HG03432 (cell line): ENCODE data around the gene ACVR1B.

ENCODE experiments used
- ATAC-seq: cut with Tn5 transposase; IDR thresholded peaks from one replicate; pipeline ENCODE4 v1.9.1; 2021; ENCODE audit warnings: mild to moderate bottlenecking, moderate library complexity; ENCODE audit not compliant: unreplicated experiment

The ACVR1B gene

DNA sequence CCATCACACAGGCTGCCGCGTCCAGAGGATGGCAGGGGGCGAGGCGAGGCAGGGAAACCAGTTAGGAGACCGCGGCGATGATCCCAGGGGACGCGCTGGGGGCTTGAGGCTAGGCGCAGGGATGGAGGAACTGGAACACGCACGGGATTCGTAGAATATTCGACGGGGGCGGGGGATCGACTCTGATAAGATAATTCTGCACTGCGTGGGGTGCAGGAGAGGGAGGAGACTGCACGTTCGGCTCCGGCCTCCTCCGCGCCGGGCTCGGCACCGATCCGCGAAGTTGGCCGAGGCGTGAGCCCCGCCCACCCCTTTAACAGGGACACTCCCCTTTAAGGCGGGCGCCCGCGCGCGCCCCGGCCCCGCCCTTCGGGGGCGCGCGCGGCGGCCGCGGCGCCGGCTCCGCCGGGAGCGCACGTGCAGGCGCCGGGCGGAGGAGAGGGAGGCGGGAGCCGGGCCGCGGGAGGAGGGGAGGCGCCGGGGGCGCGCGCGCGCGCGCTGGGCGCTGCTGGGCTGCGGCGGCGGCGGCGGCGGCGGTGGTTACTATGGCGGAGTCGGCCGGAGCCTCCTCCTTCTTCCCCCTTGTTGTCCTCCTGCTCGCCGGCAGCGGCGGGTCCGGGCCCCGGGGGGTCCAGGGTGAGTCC, at the start of gene ACVR1B:
ACVR1B (plus strand) TSS at position 501 of the 644 bp plus-strand sequence; CDS start at position 546, 45 bp downstream.
- ATAC-seq, result peak; percentile 88

DNA sequence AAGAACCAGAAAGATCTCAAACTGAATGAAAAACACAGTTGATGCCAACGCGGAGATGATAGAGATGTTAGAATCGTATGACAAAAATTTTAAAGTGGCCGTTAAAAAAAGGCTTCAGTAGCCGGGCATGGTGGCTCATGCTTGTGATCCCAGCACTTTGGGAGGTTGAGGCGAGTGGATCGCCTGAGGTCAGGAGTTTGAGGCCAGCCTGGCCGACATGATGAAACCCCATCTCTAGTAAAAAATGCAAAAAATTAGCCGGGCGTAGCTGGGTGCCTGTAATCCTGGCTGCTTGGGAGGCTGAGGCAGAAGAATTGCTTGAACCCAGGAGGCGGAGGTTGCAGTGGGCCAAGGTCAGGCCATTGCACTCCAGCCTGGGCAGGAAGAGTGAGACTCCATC, 49.6 kb upstream of the ACVR1B start:
- ATAC-seq, result no peak

- no peak for ATAC-seq
Measured at GRCh38 chr12:51904951-51905470, 46.5 kb upstream of the ACVR1B start.

DNA sequence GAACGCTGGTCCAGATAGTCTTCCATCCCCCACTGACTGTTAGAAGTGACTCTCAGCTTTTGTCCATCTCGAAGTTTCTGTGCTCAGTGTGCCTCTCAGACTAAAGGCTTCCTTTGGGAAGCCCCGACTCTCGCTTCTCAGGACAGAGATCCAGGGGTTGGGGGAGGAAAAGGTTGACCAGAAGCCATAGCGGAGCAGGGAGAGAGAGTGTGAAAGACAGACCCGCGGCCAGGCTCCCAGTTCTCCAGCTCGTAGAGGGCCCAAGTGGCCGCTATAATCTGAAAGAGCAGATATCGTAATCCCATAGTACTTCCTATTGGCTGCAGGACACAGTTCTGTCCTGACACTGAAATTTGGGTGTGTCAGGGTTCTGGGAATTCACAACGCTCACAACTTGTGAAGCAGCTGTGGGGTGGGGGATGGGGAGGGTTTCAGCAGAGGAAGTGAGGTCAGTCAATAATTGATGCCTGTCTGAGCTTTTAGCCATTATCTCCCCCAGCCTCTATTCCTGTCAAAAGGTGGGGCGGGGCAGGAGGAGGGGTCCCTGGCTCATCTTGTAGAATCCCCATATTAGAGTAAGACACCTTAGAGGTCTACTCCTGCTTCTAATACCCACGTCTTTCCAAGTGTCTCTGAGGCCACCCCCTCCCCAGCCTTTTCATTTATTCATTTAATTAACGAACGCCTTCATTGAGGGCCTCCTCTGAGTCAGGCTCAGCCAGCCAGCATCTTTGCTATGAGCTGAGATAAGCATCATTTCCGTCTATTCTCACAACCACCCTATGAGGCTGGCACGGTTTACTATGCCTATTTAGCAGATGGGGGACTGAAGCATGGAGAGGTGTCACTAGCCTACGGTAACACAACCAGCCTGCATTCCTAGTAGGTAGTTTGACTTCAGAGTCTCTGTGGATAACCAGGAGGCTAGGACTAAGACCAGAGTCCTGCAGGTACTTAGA, 45.7 kb upstream of the ACVR1B start:
- no peak for ATAC-seq

DNA sequence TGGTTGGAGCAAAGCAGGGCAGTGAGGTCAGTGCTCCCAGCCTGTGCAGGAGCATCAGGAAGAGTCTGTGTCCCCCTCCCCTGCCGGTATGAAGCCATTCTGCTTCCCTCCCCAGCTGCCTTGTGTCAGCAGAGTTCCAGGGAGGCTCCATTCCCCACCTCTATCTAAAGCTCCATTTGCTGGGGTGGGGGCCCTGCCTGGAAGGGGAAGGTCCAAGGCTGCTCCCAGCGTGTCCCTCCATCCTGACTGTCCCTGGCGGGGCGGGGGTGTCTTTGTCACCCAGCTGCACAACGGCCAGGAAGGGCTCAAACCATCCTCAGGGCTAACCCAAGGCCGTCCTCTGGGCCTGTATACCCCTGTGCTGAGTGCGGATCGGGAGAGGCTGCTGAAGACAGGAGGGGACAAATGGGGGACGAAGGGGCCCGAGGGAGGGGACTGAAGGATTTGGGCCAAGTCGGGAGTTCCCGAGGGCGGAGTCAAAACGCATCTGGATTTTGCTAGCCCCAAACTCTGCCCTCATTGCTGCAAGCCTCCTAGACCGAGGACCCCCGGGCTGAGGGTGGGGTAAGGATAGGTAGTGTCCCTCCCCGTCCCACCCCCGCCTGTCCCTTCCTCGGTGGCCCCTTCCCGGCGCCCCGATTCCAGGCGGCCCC, 44.9 kb upstream of the ACVR1B start:
- no peak for ATAC-seq

DNA sequence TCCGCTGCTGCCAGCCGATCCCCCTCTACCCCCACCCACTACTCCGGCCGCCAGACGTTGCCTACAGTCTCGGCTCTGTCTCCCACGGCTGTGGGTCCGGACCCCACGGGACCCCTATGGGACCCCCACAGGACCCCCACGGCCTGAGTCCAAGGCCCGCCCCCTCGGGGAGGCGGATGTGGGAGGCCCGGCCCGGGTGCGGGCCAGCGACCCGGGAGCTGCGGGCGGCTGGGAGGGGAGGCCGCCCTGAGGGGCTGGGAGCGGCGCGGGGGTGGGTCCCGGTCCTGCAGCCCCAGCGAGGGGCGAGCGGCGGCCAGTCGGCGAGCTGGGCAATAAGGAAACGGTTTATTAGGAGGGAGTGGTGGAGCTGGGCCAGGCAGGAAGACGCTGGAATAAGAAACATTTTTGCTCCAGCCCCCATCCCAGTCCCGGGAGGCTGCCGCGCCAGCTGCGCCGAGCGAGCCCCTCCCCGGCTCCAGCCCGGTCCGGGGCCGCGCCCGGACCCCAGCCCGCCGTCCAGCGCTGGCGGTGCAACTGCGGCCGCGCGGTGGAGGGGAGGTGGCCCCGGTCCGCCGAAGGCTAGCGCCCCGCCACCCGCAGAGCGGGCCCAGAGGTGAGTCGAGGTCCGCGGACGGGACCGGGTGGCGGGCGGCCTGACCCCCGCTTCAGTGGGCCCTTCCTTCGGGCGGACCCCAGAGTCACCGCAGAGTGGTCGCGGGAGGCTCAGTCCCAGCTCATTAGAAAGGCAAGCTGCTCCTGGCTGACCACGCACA, 44.2 kb upstream of the ACVR1B start, which contains the start of gene ACVRL1:
ACVRL1 (plus strand) TSS at position 422 of the 773 bp plus-strand sequence. CDS start 4,971 bp downstream, outside the sequence.
- ATAC-seq, result no peak

GRCh38 chr12:51907856-51908425, 43.6 kb upstream of the ACVR1B start:
- no peak for ATAC-seq

DNA sequence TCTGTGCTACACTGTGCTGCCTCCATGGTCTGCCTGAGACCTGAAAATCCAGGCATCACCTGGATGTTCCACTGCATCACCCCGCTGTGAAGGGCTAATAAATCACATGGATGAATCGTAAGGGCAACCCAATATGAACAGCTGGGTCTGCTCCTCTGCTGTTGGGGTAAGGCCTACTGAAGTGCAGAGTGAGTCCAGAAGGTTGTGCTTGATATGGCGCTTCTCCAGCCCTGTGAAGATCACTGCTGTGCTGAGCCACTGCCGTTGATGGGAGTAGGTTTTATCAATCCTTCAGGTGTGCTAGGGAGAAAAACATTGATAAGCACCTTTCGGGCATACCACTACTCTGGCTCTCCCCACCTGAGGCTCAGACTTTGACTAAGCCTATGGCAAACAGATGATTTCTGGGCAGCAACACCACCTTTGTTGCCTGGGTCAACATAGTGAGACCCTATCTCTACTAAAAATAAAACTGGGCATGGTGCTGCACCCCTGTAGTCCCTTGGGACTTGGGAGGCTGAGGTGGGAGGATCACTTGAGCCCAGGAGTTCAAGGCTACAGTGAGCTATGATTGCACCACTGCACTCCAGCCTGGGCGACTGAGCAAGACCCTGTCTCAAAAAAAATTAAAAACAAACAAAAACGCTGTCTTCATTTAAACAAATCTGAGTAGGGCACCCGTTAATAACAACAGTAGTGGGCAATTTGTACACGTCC, 42.5 kb upstream of the ACVR1B start:
- no peak for ATAC-seq

GRCh38 chr12:51910168-51910567, 41.3 kb upstream of the ACVR1B start:
- ATAC-seq, result no peak

- no peak for ATAC-seq
Measured at GRCh38 chr12:51910691-51911090, 40.8 kb upstream of the ACVR1B start.

- ATAC-seq, result no peak
Measured at GRCh38 chr12:51911307-51911706, 40.2 kb upstream of the ACVR1B start.

- ATAC-seq, result no peak
Measured at GRCh38 chr12:51911788-51912711, 39.4 kb upstream of the ACVR1B start.

DNA sequence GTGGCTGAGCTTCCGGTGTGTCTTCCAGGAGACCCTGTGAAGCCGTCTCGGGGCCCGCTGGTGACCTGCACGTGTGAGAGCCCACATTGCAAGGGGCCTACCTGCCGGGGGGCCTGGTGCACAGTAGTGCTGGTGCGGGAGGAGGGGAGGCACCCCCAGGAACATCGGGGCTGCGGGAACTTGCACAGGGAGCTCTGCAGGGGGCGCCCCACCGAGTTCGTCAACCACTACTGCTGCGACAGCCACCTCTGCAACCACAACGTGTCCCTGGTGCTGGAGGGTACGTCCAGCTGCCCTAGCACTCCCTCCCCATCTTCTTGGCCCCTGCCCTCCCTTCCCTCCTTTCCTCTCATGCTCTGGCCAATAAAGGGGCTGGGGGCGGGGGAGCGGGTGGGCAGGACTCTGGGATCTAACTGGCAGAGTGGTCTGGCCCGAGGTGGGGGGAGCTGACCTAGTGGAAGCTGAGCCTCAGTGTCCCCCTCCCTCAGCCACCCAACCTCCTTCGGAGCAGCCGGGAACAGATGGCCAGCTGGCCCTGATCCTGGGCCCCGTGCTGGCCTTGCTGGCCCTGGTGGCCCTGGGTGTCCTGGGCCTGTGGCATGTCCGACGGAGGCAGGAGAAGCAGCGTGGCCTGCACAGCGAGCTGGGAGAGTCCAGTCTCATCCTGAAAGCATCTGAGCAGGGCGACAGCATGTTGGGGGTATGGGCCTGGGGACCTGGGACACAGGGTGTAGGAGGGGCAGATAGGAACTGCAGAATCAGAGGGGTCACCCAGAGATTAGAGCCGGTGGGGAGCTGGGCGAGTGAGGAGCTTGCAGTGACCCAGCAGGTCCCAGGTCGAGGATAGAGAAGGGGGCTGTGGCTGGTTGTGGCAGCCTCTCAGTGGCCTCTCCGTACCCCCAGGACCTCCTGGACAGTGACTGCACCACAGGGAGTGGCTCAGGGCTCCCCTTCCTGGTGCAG, 38.1 kb upstream of the ACVR1B start:
- ATAC-seq, result no peak

GRCh38 chr12:51914034-51914923, 37.2 kb upstream of the ACVR1B start:
- ATAC-seq, result no peak

DNA sequence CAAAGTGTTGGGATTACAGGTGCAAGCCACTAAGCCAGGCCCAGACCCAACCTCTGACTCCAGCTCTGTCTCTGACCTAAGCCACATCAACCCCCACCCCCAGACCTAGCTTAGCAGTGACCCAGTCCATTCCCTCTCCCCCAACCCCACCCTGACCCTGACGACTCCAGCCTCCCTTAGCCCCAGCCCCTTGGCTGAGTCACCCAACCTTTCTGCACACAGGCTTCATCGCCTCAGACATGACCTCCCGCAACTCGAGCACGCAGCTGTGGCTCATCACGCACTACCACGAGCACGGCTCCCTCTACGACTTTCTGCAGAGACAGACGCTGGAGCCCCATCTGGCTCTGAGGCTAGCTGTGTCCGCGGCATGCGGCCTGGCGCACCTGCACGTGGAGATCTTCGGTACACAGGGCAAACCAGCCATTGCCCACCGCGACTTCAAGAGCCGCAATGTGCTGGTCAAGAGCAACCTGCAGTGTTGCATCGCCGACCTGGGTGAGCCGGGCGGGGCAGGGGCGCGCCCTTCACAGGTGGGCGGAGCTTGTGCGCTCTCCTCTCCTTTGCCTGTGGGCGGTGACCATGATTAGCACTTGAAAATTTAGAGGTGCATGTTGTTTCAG, 36.4 kb upstream of the ACVR1B start:
- no peak for ATAC-seq

- ATAC-seq, result no peak
Measured at GRCh38 chr12:51915951-51916350, 35.5 kb upstream of the ACVR1B start.
